NCI-H1105 treated with DMSO at 0.1 percent for 48 hours (cell line): ENCODE results near the gene MMD.
"Not testable (repeated sequence)": the region's sequence is repeated elsewhere in the genome, so short reads cannot be mapped to it uniquely, and the experiment has no call there.

Experiments used
- DNase-seq: peaks from one replicate; lab custom pipeline; 2025; lab: John Stamatoyannopoulos, UW

The MMD gene

DNA sequence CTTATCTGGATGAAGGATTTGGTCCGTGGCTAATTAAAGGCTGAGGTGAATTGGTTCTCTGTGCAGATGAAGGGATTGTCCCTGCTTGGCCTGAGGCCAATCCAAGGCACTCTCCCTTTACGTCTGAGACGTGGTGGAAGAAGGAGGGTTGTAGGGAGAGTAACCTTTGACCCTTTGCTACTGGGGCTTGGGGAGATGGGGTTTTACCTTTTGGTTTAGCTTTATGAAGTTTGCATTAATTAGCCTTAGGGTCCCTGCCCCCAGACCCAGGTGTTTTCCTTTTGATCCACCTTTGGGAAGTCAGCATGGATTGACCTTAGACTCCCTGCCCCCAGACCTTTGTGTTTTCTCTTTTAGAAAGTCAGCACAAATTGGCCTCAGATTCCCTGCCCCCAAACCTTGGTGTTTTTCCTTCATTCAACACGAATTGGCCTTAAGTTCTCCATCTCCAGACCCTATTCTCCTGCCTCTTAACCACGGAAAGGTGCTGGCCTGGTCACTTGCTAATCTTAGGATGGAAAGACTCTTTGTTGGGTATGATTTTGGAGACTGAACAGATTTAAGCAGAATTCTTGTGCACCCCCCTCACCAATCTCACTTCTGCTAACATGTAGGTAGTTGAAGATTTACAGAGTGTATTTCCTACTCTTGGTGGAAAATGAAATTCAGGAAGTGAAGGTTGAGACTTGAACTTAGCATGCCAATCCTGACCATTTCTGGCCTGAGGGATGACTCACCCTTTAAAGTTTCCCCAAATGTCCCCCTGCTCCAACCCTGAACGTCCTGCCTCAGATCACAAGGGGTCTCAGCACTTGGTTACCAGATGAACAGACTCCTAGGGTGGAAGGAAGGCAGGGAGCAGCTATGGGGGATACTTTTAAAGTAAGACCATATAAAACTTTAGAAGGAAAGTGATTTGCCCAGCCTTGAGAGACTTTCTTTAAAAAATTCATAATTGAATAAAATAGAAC, 23.1 kb upstream of the MMD start:
- DNase-seq = no peak

DNA sequence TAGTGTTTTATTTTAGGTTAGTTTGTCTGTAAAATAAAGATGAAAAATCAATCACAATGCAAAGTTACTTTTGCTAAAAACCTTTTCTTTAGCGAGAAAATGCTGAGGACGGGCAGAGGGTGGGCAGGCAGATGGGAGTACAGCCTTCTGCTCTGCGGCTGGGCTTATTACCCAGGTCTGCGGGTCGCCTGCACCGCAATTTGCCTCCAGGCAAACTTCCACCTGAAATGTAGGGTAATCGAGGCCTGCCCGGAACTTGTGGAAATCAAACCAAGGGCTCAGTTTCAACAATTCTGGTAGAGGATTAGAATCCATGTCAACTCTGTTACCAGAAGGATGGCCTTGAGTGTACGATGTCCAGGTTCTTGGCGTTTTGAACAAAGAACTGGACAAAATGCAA, 22.3 kb upstream of the MMD start:
- DNase-seq = no peak

DNA sequence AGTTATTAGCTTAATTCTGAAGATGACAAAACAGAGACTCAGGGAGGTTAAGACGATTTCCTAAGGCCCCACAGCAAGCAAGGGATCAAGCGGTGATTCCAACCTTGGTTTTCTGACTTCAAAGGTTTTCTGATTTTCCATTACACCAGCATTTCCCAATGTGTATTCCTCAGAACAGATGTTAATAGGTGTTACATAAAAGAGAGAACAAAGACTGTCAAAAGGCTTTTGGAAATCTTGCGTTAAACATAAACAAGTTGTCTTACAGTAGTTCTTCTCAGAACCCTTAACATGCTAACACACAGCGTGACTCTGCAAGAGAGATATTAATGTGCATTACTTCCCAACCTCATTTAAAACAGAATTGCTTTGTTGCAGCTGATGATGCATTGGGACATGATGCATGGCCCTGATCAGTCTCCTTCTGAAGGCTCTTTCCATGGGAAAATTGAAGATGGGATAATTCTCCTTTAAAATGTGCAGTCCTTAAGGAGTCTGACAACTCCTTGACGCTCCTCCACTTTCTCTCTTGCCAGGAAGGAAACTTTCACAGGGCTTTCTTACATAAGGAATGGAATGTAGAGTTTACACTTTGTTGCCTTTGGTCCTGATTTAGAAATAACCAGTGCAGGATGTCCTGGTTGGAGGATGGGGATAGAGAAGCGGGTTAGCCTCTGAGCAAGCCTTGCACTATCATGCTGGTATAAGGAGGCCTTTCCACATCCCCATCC, 21.5 kb upstream of the MMD start:
- DNase-seq = no peak

DNA sequence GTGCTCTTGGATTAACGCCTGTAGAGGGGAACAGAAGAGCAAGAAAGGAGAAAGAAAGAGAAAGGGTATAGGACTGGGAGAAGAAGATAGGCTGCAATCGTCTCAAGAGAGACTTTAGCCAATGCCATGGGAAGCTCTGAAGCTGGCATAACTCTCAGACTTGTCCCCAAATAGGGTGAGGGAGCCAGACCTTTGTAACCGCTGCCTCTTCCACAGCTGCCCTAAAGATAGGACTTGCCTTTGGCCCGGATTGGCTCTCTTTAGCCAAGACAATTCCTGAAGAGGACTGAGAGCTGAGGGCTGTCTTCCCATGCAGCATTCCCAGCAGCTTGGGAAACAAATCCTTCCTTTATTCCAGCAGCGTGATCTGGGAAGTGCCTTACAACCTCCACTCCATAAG, 20.8 kb upstream of the MMD start:
- DNase-seq = no peak

DNA sequence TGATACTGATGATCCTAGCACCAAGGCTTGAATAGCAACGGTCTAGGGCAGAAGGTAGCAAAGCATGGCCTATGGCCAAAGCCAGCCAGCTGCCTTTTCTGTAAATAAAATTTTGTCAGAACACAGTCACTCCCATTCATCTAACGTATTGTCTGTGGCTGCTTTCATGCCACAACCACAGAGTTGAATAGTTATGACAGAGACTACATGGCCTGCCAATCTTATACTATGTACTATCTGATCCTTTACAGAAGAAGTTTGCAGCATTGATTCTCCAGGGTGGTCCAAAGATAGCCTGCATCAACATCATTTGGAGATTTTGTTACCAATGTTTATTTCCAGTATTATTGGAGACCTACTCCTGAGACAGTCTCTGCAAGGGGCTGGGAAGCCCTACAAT, 19.9 kb upstream of the MMD start:
- DNase-seq = no peak

DNA sequence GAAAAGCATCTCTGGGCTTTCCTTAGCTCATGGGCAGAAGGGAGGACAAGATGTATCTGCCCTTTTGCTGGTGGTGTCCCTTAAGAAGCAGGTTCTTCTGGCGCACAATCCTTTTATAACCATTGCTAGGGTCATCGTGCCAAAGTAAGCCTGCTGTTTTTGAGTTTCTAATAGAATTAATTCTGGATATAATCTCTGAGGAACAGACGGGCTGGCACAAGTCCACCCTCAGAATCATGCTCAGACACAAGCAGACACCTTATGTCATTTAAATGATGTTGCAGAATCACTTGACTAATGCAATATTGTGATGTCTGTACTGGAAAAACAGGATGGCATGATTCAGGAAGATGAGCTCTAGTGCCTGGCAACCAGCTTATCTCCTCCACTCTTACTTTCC, 18.8 kb upstream of the MMD start:
- DNase-seq = no peak

DNA sequence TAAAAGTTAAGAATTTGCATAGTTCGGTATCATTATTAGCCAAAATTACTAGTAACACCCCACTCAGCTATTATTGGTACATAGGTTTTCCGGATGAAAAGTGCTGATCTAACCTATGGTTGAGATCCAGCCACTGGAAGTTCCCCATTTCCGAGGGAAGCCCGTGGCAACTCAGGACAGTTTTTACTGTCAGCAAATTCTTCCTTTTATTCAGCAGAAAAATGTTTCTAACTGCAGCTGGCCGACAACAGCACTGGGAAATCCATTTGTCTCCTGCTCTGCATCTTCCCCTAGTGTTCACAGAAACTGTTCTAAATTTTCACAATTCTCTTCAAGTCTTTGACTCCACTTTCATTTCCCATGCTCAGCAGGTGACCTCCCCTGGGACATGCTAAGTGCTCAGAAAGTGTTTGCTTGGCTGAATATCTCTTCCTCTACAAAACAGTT, 15.5 kb upstream of the MMD start:
- no peak for DNase-seq

DNA sequence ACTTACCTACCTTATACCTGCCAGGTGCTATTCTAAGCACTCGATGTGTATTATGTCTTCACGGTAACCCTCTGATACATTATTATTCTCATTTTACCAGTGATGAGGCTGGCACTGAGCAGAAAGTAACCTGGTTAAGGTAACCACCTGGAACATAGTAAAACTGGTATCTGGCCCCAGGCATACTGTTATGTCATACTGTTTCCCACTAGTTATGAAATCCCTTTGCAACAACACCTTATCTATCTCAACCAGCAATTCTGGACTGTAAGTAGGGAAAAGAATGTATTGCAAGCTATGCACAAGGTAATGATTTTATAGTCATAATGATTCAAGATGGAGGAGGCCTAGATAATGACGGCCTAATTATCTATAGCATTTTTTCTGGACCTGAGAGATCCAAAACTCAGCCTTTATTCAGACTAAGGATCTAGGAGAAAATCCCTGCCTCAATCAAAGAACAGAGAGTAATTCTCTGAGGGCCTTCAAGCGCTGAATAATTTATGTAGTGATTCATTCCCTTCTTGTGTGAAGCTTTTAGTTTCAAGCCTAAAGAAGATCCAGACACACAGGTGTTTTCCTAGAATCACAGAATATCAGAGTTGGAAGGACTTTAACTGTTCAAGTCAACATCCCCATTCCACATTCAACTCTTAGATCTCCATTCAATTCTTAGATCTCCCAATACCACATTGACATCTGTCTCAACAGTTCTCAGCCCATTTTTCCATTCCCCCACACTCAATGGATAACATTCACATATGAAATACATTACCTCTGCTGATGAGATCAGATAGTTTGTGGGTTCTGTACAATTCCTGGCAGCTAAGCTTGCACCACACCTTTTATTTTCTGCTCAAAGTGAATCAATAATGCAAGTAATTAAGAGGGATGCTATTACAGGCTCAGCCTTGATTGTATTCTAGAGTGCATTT, 14.9 kb upstream of the MMD start:
- DNase-seq = no peak

DNA sequence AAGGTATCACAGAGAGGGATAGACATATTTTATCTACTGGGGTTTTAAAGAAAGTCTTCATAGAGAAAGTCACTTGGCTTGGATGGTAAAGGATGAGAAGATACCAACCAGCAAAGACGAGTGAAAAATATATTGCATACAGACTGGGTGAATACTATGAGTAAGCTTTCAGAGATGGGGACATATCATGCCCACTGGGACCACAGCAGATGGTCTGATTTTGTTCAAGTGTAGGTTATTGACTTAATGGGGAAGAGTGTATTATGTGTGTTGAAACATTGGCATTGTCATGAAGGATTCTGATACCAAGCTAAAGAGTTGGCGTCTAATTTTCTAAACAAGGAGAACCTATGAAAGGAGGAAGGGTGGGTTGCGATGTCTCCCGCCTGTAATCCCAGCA, 13.8 kb upstream of the MMD start:
- DNase-seq = no peak

DNA sequence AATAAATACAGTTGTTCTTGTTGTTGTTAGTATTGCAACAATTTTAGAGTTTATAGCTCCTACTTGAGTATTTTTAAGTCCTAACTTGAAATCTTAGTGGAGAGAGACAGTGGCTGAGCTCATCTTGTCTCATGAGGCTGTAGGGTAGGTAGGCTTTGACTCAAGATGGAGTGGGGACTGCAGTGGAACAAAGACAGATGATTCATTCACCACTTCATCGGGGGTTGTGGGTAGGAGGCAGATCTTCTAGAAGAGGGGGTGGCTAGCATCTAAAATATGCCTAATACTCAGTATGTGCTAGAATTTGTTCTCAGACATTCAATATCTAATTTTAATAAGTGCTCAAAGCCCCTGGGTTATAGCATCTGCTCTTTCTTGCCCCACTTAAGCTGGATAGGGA, 13.1 kb upstream of the MMD start:
- DNase-seq = no peak

DNA sequence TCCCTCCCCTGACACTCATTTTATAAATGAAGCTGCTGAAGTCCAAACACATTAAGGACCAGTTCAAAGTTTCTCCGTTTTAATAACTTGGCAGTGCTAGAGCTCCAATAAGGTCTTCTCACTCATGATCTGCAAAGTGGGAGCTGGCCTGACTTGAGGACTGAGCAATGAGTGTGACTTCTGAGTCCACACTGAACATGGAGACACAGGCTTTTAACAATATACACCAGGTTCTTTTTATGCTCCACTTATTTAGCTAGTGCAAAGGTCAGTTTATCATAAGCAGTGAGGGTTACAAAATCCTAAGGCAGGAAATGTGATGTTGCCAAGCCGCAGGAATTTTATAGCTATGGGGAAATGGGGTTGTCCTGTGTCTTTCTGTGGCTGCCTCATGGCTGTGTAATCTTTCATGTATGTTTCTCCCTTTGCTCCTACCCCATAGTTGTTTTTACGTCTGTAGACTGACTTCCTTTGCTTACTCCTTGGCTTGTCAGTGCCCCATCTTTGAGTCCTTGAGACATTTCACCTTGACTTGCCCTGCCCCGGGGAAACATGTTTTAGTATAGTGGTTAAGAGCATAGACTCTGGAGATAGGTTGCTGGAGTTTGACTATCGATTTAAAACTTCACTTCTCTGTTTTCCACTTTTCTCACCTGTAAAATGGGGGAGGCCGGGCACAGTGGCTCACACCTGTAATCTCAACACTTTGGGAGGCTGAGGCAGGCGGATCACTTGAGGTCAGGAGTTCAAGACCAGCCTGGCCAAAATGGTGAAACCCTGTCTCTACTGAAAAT, 12.2 kb upstream of the MMD start:
- no peak for DNase-seq

DNA sequence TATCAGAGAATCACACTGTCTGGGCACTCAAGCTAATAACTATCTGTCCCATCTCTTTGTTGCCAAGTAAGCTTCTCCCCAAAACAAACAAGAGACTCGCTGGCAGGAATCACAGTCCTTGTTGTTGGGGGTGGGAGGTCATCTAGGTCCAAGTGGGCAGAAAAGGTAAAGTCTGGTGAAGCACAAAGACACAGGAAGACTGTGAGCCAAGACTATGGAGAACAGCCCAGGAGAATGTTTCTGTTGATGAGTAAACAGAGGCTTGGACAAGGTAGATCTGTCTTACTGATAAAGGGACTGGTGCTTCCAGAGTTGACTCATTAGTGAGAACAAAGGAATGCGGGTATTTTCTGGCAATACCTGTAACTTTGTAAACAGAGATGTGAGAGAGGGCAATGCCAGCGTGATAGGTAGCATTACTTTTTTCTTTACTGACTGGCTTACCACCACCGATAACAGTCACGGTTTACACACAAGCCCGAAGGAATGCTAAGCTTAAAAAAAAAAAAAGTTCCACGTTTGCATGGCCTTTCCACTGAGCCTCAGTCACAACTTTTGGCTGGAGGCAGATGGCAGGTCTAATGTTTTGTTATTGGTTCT, 11.5 kb upstream of the MMD start:
- no peak for DNase-seq

DNA sequence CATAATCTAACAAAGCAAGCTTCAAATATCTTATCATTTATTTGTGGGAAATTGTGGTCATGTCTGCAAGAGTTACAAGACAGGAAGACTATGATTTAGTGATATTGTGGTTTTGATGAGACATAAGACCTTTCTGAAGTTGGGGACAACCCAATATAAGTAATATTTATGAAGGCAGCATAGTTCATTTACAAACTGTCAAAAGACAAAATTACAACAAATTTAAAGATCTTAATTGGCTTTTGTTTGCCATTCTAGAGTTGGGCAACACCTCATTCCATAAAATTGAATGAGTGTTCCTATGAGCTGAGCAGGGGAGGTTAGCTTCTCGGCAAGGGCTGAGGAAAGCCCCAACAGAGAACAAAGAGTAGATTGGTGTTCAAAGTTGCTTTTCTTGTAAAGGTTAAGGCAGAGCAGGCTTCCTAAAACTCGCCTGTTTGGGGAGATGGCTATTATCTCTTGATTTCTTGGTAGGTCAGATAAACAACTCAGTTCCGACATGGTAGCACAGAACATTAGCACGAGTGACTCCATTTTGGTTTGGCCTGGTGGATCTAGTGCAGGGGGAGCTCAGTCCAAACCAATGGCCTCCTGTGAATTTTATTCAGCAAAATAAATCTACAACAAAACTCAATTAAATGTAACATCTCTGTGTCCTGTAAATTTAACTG, 10.9 kb upstream of the MMD start:
- DNase-seq = no peak

DNA sequence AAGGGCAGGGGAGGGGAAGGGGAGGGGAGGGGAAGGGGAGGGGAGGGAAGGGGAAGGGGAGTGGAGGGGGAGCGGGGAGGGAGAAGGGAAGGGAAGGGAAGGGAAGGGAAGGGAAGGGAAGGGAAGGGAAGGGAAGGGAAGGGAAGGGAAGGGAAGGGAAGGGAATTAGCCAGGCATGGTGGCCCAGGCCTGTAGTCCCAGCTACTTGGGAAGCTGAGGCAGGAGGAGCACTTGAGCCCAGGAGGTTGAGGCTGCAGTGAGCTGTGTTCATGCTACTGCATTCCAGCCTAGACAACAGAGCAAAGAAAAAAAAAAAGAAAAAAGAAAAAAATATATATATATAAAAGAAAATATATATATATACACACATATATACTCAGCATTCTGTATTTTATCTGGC, 10.3 kb upstream of the MMD start:
- not testable (repeated sequence) for DNase-seq

DNA sequence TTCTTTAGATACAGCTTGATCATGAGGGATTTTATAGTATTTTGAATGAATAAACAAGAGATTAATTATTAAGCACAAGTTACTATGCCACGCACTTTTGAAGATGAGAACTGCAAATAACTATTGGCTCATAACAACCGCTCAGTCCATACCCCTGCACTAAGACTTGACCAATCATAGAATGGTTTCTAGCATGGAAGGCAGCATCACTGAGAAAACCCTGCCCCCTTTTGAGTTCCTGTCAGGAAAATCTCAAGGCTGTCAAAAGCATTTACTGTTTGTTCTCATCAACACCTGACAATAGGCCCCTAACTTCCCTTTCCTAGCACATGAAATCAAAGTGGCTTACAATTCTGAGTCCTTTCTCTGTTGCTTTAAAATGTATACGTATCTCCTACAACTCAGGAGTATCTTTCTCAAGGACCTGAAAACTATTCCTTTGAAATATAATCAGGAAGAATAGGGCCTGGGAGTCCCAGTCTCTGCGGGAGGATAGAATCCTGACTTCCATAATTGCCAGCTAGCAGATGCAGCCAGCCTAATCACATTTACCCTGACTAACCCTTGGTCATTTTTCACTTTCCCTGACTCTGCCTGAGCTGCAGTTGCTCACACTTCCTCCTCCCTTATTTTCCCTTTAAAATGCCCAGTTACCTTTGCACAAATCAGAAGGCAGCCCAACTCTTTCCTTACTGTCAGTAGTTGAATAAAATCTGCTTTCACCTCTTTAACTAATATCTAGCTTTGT, 9.1 kb upstream of the MMD start:
- no peak for DNase-seq

DNA sequence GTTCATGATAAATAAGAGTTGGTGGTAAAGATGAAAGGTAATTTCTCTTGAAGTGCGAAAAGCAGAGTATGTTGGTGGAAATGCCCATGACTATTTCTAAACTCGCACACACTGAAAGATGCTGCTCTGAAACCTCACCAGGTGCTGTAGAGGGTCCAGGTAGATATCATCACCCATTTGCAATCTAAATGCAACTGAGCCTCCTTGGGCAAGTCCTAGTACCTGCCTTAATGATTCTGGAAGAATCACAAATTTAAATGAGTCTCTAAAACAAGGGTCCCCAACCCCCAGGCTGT, 5.9 kb upstream of the MMD start:
- no peak for DNase-seq

DNA sequence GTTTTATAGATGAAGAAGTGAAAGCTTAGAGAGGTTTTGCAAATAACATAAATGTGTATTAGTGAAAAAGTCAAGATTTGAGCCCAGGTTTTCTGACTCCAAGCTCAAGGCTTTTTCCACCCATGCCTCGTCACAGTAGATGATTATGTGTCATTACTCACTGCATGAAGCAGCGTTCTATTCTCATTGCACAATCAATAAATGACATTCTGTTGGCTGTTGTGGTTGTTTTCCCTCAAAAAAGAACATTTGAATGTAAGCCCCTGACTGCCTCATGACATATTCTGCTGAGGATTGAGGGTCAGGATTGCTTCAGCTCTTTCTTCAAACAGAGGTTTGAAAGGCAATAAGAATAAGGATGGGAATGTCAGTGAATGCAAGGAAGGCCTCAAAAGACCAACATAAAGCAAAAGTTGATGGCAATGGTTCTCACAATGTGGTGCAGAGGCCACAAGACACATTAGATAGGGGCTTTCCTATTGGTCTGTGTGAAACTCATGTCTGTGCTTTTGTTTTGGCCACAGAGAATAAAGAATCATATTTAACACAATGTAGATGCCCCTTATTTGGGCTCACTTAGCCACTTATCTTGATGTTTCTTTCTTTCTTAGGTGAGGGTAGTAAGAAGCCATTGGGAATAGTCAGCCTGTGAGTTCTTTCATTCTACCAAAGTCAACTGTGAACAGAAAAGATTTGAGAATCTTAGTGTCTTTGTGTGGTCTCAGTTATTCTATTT, 5.4 kb upstream of the MMD start:
- DNase-seq = no peak

DNA sequence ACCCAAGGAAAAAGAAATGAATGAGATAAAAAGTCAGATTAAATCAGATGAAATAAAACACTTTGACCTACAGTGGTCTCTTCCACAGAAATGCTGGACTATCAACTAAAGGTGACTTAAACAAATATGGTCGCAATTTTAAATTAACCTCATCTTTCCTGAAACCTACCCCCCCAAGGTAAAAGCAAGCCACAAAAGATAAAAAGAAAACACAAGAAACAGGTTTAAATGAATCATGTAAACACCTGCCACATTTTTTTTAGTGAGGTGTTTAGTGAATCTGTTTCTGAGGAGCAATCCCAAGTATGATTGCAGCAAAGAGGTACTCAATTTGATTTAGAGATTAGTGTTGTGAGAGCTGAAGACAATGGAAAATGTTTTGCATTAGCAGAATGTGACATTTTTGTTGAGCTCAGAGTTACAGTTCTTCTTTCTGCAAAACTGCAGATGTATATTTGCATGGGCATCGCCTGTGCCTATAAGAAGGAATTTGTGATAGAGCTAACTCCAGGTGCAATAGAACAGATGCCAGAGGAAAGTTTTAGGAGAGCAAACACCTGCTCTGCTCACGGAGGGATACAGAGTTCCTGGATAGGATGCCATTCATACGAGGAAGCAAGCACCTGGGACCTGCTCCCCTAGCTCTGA, 3.4 kb upstream of the MMD start:
- no peak for DNase-seq

DNA sequence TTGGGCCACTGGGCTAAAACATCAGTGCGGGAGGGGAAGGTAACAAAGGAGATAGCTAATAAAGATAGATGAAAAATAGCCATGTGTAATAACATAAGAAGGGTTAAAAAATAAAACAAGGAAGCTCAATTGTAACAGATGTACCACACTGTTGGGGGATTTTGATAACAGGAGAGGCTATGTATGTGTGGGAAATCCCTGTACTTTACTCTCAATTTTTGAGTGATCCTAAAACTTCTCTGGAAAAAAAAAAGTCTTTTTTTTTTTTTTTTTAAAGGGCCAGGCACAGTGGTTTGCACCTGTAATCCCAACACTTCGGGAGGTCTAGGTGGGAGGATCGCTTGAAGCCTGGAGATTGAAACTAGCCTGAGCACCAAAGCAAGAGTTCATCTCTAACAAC, 1.9 kb upstream of the MMD start:
- no peak for DNase-seq
